Measurements from ENCODE around the gene ASZ1. TPM values are rescaled to one million over a fixed set of nuclear protein-coding genes. Genes with fewer than 3 reads are reported as not detected.
"Not testable (repeated sequence)": the region's sequence is repeated elsewhere in the genome, so short reads cannot be mapped to it uniquely, and the experiment has no call there.

ASZ1 gene
- total and polyA plus RNA-seq, 2 donors from 2014 or later = not detected

GRCh38 chr7:117470777-117471176 lies 43.5 kb upstream of the ASZ1 start:
- Histone ChIP-seq H3K4me1 (ENCODE audit: control insufficient read depth in 2 of 3, insufficient read depth in 2 of 3, low read depth in 1 of 3, low read length in 3 of 3) (no peaks in the 10 kb centered on the region), H3K9me3 (ENCODE audit: control insufficient read depth in 2 of 3, insufficient read depth in 1 of 3, low read length in 3 of 3) (no peaks in the 10 kb centered on the region), H3K27ac (ENCODE audit: low read depth in 2 of 2, low read length in 2 of 2) (no peak overlapping the region), H3K27me3 (ENCODE audit: control insufficient read depth, insufficient read depth, low read length) (no peaks in the 10 kb centered on the region), H3K9ac (ENCODE audit: low read length in 3 of 3) (no peak overlapping the region), H3K4me3 (ENCODE audit: low read length in 3 of 3) (no peak overlapping the region), H3K36me3 (ENCODE audit: control insufficient read depth in 2 of 3, insufficient read depth in 3 of 3, low read length in 3 of 3) (no peaks in the 10 kb centered on the region)
- intact Hi-C loops (cut with DNase I) = no loop called here
- DNase-seq (peak in 1 of 5 donors; percentile 38), FAIRE-seq (no peak)
- no peak for TF ChIP-seq CTCF (IDR thresholded peaks at IDR 0.05; ENCODE audit: borderline replicate concordance, extremely low read depth, insufficient read depth)

- H3K9ac ChIP-seq (ENCODE audit: low read length in 3 of 3) = no peak overlapping the region
- H3K9me3 ChIP-seq (ENCODE audit: control insufficient read depth in 2 of 3, insufficient read depth in 1 of 3, low read length in 3 of 3) = no peaks in the 10 kb centered on the region
- no peak for TF ChIP-seq CTCF (IDR thresholded peaks at IDR 0.05; ENCODE audit: borderline replicate concordance, extremely low read depth, insufficient read depth)
- no peaks in the 10 kb centered on the region for H3K27me3 ChIP-seq (ENCODE audit: control insufficient read depth, insufficient read depth, low read length)
- no peak overlapping the region for H3K27ac ChIP-seq (ENCODE audit: low read depth in 2 of 2, low read length in 2 of 2)
- no peak overlapping the region for H3K4me3 ChIP-seq (ENCODE audit: low read length in 3 of 3)
- no peaks in the 10 kb centered on the region for H3K36me3 ChIP-seq (ENCODE audit: control insufficient read depth in 2 of 3, insufficient read depth in 3 of 3, low read length in 3 of 3)
- intact Hi-C loops (cut with DNase I) = no loop called here
- FAIRE-seq (no peak), DNase-seq (no peak)
- H3K4me1 ChIP-seq (ENCODE audit: control insufficient read depth in 2 of 3, insufficient read depth in 2 of 3, low read depth in 1 of 3, low read length in 3 of 3) = no peaks in the 10 kb centered on the region
Measured at GRCh38 chr7:117468174-117468573, 40.9 kb upstream of the ASZ1 start.

- intact Hi-C loops (cut with DNase I); H3K9me3 ChIP-seq (ENCODE audit: control insufficient read depth in 2 of 3, insufficient read depth in 1 of 3, low read length in 3 of 3); H3K4me1 ChIP-seq (ENCODE audit: control insufficient read depth in 2 of 3, insufficient read depth in 2 of 3, low read depth in 1 of 3, low read length in 3 of 3); H3K36me3 ChIP-seq (ENCODE audit: control insufficient read depth in 2 of 3, insufficient read depth in 3 of 3, low read length in 3 of 3); H3K27ac ChIP-seq (ENCODE audit: low read depth in 2 of 2, low read length in 2 of 2); H3K4me3 ChIP-seq (ENCODE audit: low read length in 3 of 3); DNase-seq; FAIRE-seq; H3K27me3 ChIP-seq (ENCODE audit: control insufficient read depth, insufficient read depth, low read length); H3K9ac ChIP-seq (ENCODE audit: low read length in 3 of 3): not testable (repeated sequence)
Measured at GRCh38 chr7:117460815-117461214, 33.5 kb upstream of the ASZ1 start.

DNA sequence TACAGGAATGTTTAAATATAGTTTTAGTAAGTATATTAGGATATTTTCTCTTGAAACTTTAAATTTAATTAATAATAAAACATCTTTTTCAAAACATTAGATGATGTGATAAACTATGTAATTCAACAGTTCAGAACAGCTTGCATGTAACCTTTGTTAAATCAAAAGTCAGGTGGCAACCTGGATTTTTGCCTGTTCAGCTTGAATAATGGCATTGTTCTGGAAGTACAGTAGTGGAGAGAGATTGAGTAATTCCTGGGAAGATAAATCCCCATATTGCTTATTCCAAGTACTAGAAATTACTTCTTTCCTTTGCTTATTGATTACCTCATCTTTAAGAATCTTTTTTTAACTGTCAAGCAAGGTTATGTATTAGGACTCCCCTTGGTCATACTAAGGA lies 32.4 kb upstream of the ASZ1 start:
- H3K27ac ChIP-seq (ENCODE audit: low read depth in 2 of 2, low read length in 2 of 2) = no peak overlapping the region
- no peaks in the 10 kb centered on the region for H3K27me3 ChIP-seq (ENCODE audit: control insufficient read depth, insufficient read depth, low read length)
- intact Hi-C loops (cut with DNase I) = no loop called here
- no peaks in the 10 kb centered on the region for H3K36me3 ChIP-seq (ENCODE audit: control insufficient read depth in 2 of 3, insufficient read depth in 3 of 3, low read length in 3 of 3)
- H3K9me3 ChIP-seq (ENCODE audit: control insufficient read depth in 2 of 3, insufficient read depth in 1 of 3, low read length in 3 of 3) = no peaks in the 10 kb centered on the region
- no peak for TF ChIP-seq CTCF (IDR thresholded peaks at IDR 0.05; ENCODE audit: borderline replicate concordance, extremely low read depth, insufficient read depth)
- H3K4me1 ChIP-seq (ENCODE audit: control insufficient read depth in 2 of 3, insufficient read depth in 2 of 3, low read depth in 1 of 3, low read length in 3 of 3) = no peaks in the 10 kb centered on the region
- H3K4me3 ChIP-seq (ENCODE audit: low read length in 3 of 3) = no peak overlapping the region
- DNase-seq (no peak), FAIRE-seq (no peak)
- no peak overlapping the region for H3K9ac ChIP-seq (ENCODE audit: low read length in 3 of 3)

Data from kidney (tissue), 14 donors.